ENCODE results near the gene LSM12.

DNA sequence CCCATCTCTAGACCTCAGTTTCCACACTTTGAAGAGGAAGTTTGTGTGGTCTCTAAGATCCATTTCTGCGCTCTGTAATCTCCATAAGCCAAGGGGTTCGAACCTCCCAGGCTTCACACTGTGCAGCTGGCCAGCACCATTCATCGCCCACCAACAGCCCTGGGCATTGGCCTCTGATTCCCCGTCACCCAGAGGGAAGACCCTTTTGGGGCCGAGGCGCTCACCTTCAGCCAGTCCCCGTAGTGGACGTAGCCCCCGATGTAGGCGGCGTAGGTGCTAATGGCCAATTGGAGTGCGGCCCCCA is 52.4 kb downstream of the LSM12 start:
- TF ChIP-seq, protein P1, sequence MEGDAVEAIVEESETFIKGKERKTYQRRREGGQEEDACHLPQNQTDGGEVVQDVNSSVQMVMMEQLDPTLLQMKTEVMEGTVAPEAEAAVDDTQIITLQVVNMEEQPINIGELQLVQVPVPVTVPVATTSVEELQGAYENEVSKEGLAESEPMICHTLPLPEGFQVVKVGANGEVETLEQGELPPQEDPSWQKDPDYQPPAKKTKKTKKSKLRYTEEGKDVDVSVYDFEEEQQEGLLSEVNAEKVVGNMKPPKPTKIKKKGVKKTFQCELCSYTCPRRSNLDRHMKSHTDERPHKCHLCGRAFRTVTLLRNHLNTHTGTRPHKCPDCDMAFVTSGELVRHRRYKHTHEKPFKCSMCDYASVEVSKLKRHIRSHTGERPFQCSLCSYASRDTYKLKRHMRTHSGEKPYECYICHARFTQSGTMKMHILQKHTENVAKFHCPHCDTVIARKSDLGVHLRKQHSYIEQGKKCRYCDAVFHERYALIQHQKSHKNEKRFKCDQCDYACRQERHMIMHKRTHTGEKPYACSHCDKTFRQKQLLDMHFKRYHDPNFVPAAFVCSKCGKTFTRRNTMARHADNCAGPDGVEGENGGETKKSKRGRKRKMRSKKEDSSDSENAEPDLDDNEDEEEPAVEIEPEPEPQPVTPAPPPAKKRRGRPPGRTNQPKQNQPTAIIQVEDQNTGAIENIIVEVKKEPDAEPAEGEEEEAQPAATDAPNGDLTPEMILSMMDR (IDR thresholded peaks at IDR 0.05; ENCODE audit: control extremely low read depth in 1 of 3, insufficient read depth in 1 of 3, low read depth in 1 of 3, low read length in 3 of 3): no peak
- TF ChIP-seq NRF1 (IDR thresholded peaks at IDR 0.05; ENCODE audit: low read depth, low read length) (no peak), CREB1 (IDR thresholded peaks at IDR 0.05) (no peak), GABPA (IDR thresholded peaks at IDR 0.05; ENCODE audit: borderline replicate concordance, insufficient read depth, low read length) (no peak), YY1 (IDR thresholded peaks at IDR 0.05; ENCODE audit: low read depth, low read length) (no peak), KDM5A (IDR thresholded peaks at IDR 0.05; ENCODE audit: low read length) (no peak), EP300 (IDR thresholded peaks at IDR 0.05; ENCODE audit: borderline replicate concordance in 1 of 2, low read depth in 2 of 2, low read length in 2 of 2) (no peak), EZH2 (IDR thresholded peaks at IDR 0.05; ENCODE audit: low read depth, low read length, severe bottlenecking) (no peak), POLR2A (IDR thresholded peaks at IDR 0.05; ENCODE audit: control extremely low read depth in 1 of 2, low read depth in 2 of 2, low read length in 2 of 2) (no peak; a peak in 1 of 3 replicates), SP2 (IDR thresholded peaks at IDR 0.05; ENCODE audit: low read length) (no peak), CBX8 (IDR thresholded peaks at IDR 0.05; ENCODE audit: borderline replicate concordance, low read depth, low read length) (no peak)

All from H1 (cell line).